ENCODE results near the gene EHD1.
A peak's percentile ranks its signal among the peaks of the same experiment; 100 is the strongest.

EHD1 gene

DNA sequence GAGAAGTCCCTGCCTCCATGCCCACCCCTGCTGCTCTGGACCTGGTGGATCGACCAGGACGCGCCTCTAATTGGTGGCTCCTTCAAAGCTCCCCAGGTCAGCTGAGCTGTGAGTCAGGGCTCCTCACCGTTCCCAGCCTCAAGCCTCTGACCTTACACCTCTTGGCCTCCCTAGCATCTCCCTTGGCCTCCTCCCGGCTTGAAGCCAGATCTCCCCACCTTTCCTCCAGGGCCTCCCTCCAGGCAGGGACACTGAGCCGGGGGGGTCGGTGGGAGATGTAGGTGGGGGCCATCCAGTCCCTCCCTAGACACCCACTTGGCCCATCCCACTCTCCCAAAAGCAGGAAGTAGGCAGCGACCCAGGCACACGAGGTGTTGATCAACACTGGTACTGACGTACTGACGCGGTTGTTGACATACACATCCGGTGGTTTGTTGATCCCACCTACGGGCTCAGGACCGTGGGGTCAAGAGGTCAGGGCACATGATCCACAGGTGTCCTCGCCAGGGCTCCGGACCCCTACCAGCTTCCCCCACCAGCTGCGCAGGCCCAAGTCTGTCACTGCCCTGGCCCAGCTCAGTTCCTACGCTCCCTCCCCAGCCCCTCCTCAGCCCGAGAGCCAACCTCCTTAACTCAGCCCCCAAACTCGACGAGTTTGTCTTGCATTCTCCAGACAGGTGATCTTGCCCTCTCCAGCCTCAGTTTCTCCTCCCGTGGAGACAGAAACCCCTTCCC lies 37.8 kb upstream of the EHD1 start:
- H3K4me3 ChIP-seq (ENCODE audit: low read depth, low read length) = peak overlapping the region; percentile 98
- no peak for DNase-seq (ENCODE audit: low read depth)
- TF ChIP-seq, protein P1, sequence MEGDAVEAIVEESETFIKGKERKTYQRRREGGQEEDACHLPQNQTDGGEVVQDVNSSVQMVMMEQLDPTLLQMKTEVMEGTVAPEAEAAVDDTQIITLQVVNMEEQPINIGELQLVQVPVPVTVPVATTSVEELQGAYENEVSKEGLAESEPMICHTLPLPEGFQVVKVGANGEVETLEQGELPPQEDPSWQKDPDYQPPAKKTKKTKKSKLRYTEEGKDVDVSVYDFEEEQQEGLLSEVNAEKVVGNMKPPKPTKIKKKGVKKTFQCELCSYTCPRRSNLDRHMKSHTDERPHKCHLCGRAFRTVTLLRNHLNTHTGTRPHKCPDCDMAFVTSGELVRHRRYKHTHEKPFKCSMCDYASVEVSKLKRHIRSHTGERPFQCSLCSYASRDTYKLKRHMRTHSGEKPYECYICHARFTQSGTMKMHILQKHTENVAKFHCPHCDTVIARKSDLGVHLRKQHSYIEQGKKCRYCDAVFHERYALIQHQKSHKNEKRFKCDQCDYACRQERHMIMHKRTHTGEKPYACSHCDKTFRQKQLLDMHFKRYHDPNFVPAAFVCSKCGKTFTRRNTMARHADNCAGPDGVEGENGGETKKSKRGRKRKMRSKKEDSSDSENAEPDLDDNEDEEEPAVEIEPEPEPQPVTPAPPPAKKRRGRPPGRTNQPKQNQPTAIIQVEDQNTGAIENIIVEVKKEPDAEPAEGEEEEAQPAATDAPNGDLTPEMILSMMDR (IDR thresholded peaks at IDR 0.05; ENCODE audit: control insufficient read depth, extremely low read depth, insufficient read depth) = no peak

DNA sequence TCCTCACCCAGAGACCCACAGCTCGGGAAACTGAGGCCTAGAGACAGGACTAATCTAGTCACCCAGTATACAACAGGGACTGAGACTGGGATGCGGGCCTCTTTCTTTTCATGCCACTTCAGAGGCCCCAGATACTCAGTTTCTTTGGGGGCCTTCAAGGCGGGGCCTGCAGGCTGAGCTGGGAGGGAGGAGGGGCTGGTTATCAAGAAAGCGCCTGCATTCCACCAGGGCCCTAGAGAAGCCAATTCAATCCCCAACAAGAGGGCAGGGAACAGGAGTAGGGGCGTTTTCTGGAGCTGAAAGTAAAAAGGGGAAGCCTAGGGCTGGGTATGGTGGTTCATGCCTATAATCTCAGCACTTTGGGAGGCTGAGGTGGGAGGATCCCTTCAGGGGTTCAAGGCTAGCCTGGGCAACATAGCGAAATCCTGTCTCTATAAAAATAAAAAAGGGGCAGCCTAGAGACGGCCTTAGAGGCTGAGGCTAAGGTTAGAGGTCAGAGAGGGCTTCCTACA lies 37.0 kb upstream of the EHD1 start:
- TF ChIP-seq, protein P1 (IDR thresholded peaks at IDR 0.05; ENCODE audit: control insufficient read depth, extremely low read depth, insufficient read depth) = no peak
- DNase-seq (ENCODE audit: low read depth) = no peak
- peak overlapping the region; percentile 98; the same call in 1 of the 2 replicates for H3K4me3 ChIP-seq (ENCODE audit: low read depth, low read length)

DNA sequence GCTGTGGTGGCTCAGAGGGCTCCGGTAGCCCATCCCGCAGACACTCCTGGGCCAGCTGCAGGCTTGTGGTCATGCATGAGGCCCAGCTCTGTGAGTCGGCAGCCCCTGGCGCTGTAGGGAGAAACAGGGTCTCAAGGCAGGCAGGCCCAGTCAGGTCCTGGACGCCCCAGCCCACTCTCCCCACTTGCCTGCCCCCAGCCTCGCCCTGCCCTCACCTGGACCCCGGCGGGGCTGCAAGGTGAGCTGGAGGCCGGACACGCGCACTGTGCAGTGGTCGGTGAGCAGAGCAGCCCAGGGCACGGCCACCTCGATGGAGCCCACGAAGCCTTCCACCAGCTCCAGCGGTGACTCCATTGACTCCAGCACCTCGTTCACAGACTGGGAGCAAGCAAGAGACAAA lies 35.7 kb upstream of the EHD1 start:
- no peak for DNase-seq (ENCODE audit: low read depth)
- H3K4me3 ChIP-seq (ENCODE audit: low read depth, low read length) = no peak overlapping the region
- TF ChIP-seq, protein P1 (IDR thresholded peaks at IDR 0.05; ENCODE audit: control insufficient read depth, extremely low read depth, insufficient read depth) = no peak

DNA sequence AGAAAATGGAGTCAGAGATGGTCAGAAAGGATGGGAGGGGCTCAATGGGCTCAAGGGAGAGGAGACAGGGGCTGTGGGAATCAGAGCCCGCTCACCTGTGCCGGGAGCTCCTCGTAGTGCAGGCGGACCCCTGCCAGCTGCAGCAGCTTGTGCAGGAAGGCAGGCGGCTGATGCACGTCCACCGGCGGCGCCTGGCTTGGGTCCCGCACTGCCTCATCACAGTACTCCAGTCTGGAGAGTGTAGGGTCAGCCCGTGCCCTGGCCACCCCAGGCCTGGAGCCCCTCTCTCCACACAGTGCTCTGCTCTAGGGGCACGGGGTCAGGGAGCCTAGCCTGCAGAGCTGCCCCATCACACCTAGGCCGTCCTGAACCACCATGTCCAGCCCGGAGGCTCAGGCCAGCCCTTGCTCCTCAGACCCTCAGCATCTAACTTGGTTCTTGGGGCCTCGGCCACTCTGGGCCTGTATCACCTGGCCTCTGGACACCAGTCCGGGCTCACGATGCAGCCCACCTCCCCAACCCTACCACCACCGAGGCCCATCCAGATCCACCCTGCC lies 34.8 kb upstream of the EHD1 start:
- no peak for DNase-seq (ENCODE audit: low read depth)
- TF ChIP-seq, protein P1 (IDR thresholded peaks at IDR 0.05; ENCODE audit: control insufficient read depth, extremely low read depth, insufficient read depth) = no peak
- no peak overlapping the region for H3K4me3 ChIP-seq (ENCODE audit: low read depth, low read length)

DNA sequence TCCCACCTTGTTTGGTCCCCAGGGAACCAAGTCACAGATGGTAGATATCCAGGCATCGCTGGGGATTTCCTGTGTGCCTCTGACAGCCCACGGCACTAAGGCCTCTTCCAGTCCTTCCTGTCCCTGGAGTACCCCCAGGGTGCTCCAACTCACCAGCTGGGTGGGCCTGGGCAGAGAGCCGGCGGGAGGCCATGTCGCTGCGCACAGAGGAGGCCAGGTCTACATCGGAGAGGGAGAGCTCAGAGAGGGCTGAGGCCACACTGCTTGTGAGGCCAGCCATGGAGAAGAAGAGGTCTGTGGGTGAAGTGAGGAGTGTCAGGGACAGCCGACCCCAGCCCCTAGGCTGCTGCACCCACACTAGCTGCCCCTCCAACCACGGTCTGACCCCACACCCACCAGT lies 33.3 kb upstream of the EHD1 start:
- no peak overlapping the region for H3K4me3 ChIP-seq (ENCODE audit: low read depth, low read length)
- TF ChIP-seq, protein P1 (IDR thresholded peaks at IDR 0.05; ENCODE audit: control insufficient read depth, extremely low read depth, insufficient read depth) = no peak
- no peak for DNase-seq (ENCODE audit: low read depth)

DNA sequence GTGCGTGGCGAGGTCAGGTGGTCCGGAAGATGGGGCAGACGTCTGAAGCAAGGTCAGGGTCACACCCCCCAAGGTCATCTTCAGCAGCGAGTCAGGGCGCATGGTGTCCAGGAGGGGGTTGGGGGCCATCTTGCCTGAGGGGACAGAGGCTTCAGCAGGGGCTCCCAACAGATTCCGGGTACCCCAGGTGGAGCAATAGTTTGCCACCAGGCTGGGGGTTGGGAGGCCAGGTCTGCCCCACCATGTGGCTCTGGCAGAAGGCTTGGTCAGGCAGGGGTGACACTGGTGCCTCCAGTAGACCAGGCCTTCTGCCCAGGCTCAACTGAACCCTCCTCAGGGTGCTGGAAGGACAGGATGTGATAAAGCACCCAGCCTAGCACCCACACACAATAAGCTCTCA lies 32.7 kb upstream of the EHD1 start:
- TF ChIP-seq, protein P1 (IDR thresholded peaks at IDR 0.05; ENCODE audit: control insufficient read depth, extremely low read depth, insufficient read depth) = no peak
- no peak for DNase-seq (ENCODE audit: low read depth)
- H3K4me3 ChIP-seq (ENCODE audit: low read depth, low read length) = no peak overlapping the region

All from LNCaP clone FGC (cell line).